KMS-11 (cell line): Measurements from ENCODE around the gene PRDM15.

Experiments used
- H2AFZ ChIP-seq: fragments of 200-600 bp; sonication (generic); 2 replicates; pipeline ENCODE4 v1.6.1; 2016; ENCODE audit warnings: antibody characterized with exemption, mixed run types, low read depth
- H3K27ac ChIP-seq: fragments of 200-600 bp; sonication (generic); 2 replicates; pipeline ENCODE4 v1.6.1; 2016; ENCODE audit warnings: mild to moderate bottlenecking, mixed run types
- H3K27me3 ChIP-seq: fragments of 200-600 bp; sonication (generic); 2 replicates; pipeline ENCODE4 v1.6.1; 2017; ENCODE audit warnings: mild to moderate bottlenecking, low read depth, mixed run types, moderate library complexity; ENCODE audit not compliant: insufficient read depth
- H3K36me3 ChIP-seq: fragments of 200-600 bp; sonication (generic); 2 replicates; pipeline ENCODE4 v1.6.1; 2017; ENCODE audit warnings: mild to moderate bottlenecking, mixed run types; ENCODE audit not compliant: insufficient read depth
- H3K4me1 ChIP-seq: fragments of 200-600 bp; sonication (generic); 2 replicates; pipeline ENCODE4 v1.6.1; 2016; ENCODE audit warnings: mild to moderate bottlenecking, low read depth, mixed run types; ENCODE audit not compliant: poor library complexity, severe bottlenecking
- H3K4me2 ChIP-seq: fragments of 200-600 bp; sonication (generic); 2 replicates; pipeline ENCODE4 v1.7.0; 2016; ENCODE audit warnings: mild to moderate bottlenecking, mixed run types
- H3K4me3 ChIP-seq: fragments of 200-600 bp; sonication (generic); IDR thresholded peaks from 2 replicates; pipeline ENCODE4 v1.6.1; 2017; ENCODE audit warnings: low read depth, low read length, mixed read lengths; ENCODE audit not compliant: insufficient read depth
- H3K79me2 ChIP-seq: fragments of 200-600 bp; sonication (generic); 2 replicates; pipeline ENCODE4 v1.6.1; 2016; ENCODE audit warnings: low read depth, mixed run types; ENCODE audit not compliant: insufficient read depth
- H3K9ac ChIP-seq: fragments of 200-600 bp; sonication (generic); 2 replicates; pipeline ENCODE4 v1.6.1; 2016; ENCODE audit warnings: mild to moderate bottlenecking, mixed run types
- H4K20me1 ChIP-seq: fragments of 200-600 bp; sonication (generic); 2 replicates; pipeline ENCODE4 v1.6.1; 2016; ENCODE audit warnings: mild to moderate bottlenecking, mixed run types; ENCODE audit not compliant: insufficient read depth
- TF ChIP-seq, protein P1 (sequence below): fragments of 200-600 bp; sonication (generic); conservative IDR thresholded peaks from 2 replicates; pipeline ENCODE4 v1.6.1; 2017; ENCODE audit warnings: low read depth, mild to moderate bottlenecking, antibody characterized with exemption, low read length, moderate library complexity, mixed read lengths

Gene PRDM15

DNA sequence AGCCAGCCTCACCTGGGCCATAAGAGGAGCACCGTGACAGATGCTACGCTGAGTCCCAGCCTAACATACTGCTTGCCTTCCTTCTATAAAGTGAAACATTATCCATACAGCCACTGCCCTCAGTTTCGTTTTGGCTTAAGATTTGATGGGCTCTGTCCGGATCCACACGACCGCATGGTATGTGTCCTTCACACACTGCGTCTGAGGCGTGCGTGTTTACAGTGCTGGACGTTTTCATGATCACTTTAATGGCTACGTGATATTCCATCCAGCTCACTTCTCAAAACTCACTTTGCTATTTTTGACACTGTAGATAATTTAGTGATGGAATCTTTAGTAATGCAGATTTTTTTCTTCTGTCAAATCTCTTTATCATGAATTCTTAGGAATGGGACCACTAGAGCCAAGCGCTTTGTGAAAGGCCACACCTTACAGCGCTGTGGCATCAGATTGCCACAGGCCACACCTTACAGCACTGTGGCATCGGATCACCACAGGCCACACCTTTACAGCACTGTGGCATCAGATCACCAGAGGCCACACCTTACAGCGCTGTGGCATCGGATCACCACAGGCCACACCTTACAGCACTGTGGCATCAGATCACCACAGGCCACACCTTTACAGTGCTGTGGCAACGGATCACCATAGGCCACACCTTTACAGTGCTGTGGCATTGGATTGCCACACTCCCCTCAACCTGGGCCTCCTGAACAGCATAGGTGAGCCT, 47.1 kb downstream of the PRDM15 start:
- H3K27me3 ChIP-seq, result no peaks in the 10 kb centered on the region
- H2AFZ ChIP-seq, result no peak overlapping the region
- no peaks in the 10 kb centered on the region for H3K4me1 ChIP-seq
- no peaks in the 10 kb centered on the region for H3K36me3 ChIP-seq
- H3K4me3 ChIP-seq, result no peak overlapping the region
- H4K20me1 ChIP-seq, result no peaks in the 10 kb centered on the region
- H3K9ac ChIP-seq, result no peak overlapping the region
- H3K27ac ChIP-seq, result no peak overlapping the region
- no peak overlapping the region for H3K4me2 ChIP-seq
- TF ChIP-seq, protein P1, sequence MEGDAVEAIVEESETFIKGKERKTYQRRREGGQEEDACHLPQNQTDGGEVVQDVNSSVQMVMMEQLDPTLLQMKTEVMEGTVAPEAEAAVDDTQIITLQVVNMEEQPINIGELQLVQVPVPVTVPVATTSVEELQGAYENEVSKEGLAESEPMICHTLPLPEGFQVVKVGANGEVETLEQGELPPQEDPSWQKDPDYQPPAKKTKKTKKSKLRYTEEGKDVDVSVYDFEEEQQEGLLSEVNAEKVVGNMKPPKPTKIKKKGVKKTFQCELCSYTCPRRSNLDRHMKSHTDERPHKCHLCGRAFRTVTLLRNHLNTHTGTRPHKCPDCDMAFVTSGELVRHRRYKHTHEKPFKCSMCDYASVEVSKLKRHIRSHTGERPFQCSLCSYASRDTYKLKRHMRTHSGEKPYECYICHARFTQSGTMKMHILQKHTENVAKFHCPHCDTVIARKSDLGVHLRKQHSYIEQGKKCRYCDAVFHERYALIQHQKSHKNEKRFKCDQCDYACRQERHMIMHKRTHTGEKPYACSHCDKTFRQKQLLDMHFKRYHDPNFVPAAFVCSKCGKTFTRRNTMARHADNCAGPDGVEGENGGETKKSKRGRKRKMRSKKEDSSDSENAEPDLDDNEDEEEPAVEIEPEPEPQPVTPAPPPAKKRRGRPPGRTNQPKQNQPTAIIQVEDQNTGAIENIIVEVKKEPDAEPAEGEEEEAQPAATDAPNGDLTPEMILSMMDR, result no peak
- no peaks in the 10 kb centered on the region for H3K79me2 ChIP-seq

DNA sequence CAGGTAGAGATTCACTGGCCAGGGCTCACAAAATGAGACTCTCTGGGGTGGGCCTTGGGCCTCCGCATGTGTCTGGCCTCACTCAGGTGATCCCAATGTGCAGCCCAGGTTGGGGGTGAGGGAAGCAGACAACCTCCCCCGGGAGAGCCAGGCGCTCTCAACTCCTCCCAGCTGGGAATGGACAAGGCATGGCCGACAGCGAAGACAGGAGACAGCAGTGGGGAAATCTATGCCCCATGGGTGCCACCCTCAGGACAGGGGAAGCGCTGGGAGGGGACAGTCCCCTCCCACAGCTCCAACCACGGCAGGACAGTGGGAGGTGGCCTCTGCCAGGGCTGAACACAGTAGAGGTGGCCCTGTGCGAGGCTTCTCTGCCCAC, 47.7 kb downstream of the PRDM15 start:
- Histone ChIP-seq H3K4me2 (no peak overlapping the region), H3K4me1 (no peaks in the 10 kb centered on the region), H4K20me1 (no peaks in the 10 kb centered on the region), H3K27me3 (no peaks in the 10 kb centered on the region), H3K79me2 (no peaks in the 10 kb centered on the region), H2AFZ (no peak overlapping the region), H3K4me3 (no peak overlapping the region), H3K27ac (no peak overlapping the region), H3K36me3 (no peaks in the 10 kb centered on the region), H3K9ac (no peak overlapping the region)
- TF ChIP-seq, protein P1, result no peak

- no peak overlapping the region for H2AFZ ChIP-seq
- no peaks in the 10 kb centered on the region for H3K27me3 ChIP-seq
- H3K4me2 ChIP-seq, result no peak overlapping the region
- no peaks in the 10 kb centered on the region for H3K4me1 ChIP-seq
- TF ChIP-seq, protein P1, result no peak
- no peaks in the 10 kb centered on the region for H3K79me2 ChIP-seq
- H3K27ac ChIP-seq, result no peak overlapping the region
- no peak overlapping the region for H3K4me3 ChIP-seq
- H3K9ac ChIP-seq, result no peak overlapping the region
- H3K36me3 ChIP-seq, result no peaks in the 10 kb centered on the region
- H4K20me1 ChIP-seq, result no peaks in the 10 kb centered on the region
These were observed 48.2 kb downstream of the PRDM15 start for GRCh38 chr21:41830764-41831452.

DNA sequence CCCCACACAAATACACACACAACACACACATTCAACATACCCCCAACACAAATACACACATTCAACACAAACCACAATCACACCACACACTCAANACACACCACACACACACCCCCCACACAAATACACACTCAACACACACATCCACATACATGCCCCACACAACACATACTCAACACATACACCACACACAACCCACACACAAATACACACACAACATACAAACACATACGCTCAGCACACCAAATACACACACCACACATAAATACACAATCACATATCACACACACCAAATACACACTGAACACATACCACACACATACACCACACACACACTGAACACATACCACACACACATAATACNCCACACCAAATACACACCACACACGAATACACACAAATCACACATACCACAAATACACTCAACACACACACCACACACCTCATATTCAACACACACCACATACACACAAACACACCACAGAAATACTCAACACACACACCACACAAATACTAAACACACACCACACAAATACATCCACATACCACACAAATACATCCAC, 48.9 kb downstream of the PRDM15 start:
- no peaks in the 10 kb centered on the region for H3K27me3 ChIP-seq
- no peak overlapping the region for H2AFZ ChIP-seq
- H3K4me2 ChIP-seq, result no peak overlapping the region
- H3K27ac ChIP-seq, result no peak overlapping the region
- H3K79me2 ChIP-seq, result no peaks in the 10 kb centered on the region
- H3K36me3 ChIP-seq, result no peaks in the 10 kb centered on the region
- H3K4me3 ChIP-seq, result no peak overlapping the region
- TF ChIP-seq, protein P1, result no peak
- H3K4me1 ChIP-seq, result no peaks in the 10 kb centered on the region
- no peaks in the 10 kb centered on the region for H4K20me1 ChIP-seq
- H3K9ac ChIP-seq, result no peak overlapping the region
